ENCODE data around the gene LGI4. TPM values are rescaled to one million over a fixed set of nuclear protein-coding genes. Genes with fewer than 3 reads are reported as not detected.

Gene LGI4
- total and polyA plus RNA-seq, 2 donors from 2014 or later, result 5.1 to 7.5 TPM

DNA sequence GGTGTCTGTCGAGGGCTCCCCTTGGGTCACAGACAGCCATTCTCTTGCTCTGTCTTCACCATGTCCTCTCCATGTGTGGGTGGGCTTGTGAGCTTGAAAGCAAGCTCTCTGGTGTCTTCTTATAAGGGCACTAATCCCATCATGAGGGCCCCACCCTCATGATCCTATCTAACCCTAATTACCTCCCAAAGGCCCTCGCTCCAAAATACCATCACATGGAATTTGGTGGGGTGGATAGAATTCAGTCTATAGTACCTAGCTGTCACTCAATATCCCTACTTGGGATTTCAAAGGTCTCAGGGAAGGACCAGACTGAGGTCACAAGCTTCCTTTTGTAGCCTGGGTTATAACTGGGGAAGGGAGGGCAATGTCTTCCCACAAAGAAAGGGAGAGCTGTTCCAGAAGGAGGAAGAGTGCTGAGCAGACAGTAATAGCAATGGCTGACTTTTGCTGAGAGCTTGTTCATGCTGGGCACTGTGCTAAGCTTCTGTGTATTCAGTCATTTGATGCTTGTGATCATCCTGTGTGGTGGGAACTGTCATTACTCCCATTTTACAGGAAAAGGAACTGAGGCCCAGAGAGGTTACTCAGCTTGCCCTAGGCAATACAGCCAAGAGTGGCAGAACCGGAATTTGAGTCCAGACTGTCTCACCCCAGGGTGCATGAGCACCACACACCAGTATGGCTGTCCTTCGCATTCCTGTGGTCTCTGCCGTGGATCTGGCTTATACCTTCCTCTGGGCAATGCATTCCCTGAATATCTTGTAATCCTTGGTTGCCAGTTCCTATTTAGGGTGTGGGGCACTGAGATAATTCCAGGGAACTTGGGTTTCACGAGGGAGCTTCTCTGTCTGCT lies 27.8 kb upstream of the LGI4 start:
- intact Hi-C loops (cut with DNase I), result no loop called here
- TF ChIP-seq, protein P1, sequence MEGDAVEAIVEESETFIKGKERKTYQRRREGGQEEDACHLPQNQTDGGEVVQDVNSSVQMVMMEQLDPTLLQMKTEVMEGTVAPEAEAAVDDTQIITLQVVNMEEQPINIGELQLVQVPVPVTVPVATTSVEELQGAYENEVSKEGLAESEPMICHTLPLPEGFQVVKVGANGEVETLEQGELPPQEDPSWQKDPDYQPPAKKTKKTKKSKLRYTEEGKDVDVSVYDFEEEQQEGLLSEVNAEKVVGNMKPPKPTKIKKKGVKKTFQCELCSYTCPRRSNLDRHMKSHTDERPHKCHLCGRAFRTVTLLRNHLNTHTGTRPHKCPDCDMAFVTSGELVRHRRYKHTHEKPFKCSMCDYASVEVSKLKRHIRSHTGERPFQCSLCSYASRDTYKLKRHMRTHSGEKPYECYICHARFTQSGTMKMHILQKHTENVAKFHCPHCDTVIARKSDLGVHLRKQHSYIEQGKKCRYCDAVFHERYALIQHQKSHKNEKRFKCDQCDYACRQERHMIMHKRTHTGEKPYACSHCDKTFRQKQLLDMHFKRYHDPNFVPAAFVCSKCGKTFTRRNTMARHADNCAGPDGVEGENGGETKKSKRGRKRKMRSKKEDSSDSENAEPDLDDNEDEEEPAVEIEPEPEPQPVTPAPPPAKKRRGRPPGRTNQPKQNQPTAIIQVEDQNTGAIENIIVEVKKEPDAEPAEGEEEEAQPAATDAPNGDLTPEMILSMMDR (IDR thresholded peaks at IDR 0.05; ENCODE audit: borderline replicate concordance, extremely low read depth, insufficient read depth), result no peak
- no peaks in the 10 kb centered on the region for H3K4me1 ChIP-seq (ENCODE audit: control insufficient read depth in 2 of 3, insufficient read depth in 2 of 3, low read depth in 1 of 3, low read length in 3 of 3)
- FAIRE-seq, result no peak
- H3K27me3 ChIP-seq (ENCODE audit: control insufficient read depth, insufficient read depth, low read length), result no peaks in the 10 kb centered on the region
- H3K36me3 ChIP-seq (ENCODE audit: control insufficient read depth in 2 of 3, insufficient read depth in 3 of 3, low read length in 3 of 3), result no peaks in the 10 kb centered on the region
- H3K9ac ChIP-seq (ENCODE audit: low read length in 3 of 3), result no peak overlapping the region
- peaks cover 0 to 23% (median 0%) of the 10 kb centered on the region in 3 donors for H3K9me3 ChIP-seq (ENCODE audit: control insufficient read depth in 2 of 3, insufficient read depth in 1 of 3, low read length in 3 of 3)
- H3K4me3 ChIP-seq (ENCODE audit: low read length in 3 of 3), result no peak overlapping the region
- H3K27ac ChIP-seq (ENCODE audit: low read depth in 2 of 2, low read length in 2 of 2), result no peak overlapping the region
- DNase-seq, result no peak

DNA sequence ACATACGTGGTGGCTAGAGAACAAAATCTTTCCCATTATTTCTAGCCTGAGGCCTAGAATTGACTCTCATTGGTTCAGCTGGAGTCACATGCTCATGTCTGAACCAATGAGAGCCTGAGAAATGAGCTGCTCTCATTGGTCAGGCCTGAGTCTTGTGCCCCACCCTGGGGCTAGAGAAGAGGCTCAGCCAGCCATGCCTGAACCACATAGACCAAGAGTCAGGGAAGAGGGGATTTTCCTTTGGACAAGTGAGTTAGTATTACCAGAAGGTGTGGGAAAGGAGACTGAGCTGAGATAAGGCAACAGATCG lies 26.5 kb upstream of the LGI4 start:
- TF ChIP-seq, protein P1 (IDR thresholded peaks at IDR 0.05; ENCODE audit: borderline replicate concordance, extremely low read depth, insufficient read depth), result no peak
- Histone ChIP-seq H3K27ac (ENCODE audit: low read depth in 2 of 2, low read length in 2 of 2) (no peak overlapping the region), H3K27me3 (ENCODE audit: control insufficient read depth, insufficient read depth, low read length) (no peaks in the 10 kb centered on the region), H3K4me1 (ENCODE audit: control insufficient read depth in 2 of 3, insufficient read depth in 2 of 3, low read depth in 1 of 3, low read length in 3 of 3) (no peaks in the 10 kb centered on the region), H3K4me3 (ENCODE audit: low read length in 3 of 3) (no peak overlapping the region), H3K9ac (ENCODE audit: low read length in 3 of 3) (no peak overlapping the region), H3K9me3 (ENCODE audit: control insufficient read depth in 2 of 3, insufficient read depth in 1 of 3, low read length in 3 of 3) (peaks cover 0 to 21% (median 0%) of the 10 kb centered on the region in 3 donors), H3K36me3 (ENCODE audit: control insufficient read depth in 2 of 3, insufficient read depth in 3 of 3, low read length in 3 of 3) (no peaks in the 10 kb centered on the region)
- intact Hi-C loops (cut with DNase I), result no loop called here
- FAIRE-seq, result no peak
- no peak for DNase-seq

DNA sequence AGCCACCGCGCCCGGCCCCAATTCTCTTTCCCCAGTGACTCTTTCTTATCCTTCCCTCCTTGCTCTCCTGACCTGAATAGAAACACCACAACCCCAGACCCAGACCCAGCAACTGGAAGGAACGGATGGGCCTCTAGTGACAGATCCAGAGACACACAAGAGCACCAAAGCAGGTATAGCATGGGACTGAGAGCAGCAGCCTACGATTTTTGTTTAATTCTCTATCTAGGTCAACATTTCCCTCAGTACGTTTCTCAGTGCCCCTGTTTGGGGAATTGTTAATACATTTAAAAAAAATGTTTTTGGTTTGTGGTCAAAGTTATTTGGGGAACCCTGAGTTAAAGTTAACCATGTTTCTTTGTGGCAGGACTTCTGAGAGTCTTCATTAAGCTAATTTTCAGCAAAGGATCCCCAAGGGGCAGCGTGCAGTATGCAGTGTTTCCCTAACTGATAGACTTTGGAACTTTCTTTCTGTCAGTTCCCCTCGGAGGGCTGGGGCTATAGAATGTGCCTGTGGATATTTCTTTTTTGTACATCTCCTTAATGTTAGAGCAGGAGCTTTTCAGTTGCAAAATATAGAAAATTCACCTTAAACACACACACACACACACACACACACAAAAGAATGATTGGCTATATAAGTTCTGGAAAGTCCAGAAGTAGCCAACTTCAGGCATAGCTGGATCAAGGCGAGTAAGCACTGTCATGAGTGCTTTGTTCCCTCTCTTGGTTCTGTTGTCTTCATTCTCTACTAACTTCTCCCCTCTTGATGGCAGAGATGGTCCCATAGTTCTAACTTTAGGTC lies 26.0 kb upstream of the LGI4 start:
- Histone ChIP-seq H3K9ac (ENCODE audit: low read length in 3 of 3) (no peak overlapping the region), H3K4me3 (ENCODE audit: low read length in 3 of 3) (no peak overlapping the region), H3K36me3 (ENCODE audit: control insufficient read depth in 2 of 3, insufficient read depth in 3 of 3, low read length in 3 of 3) (no peaks in the 10 kb centered on the region), H3K27ac (ENCODE audit: low read depth in 2 of 2, low read length in 2 of 2) (no peak overlapping the region), H3K4me1 (ENCODE audit: control insufficient read depth in 2 of 3, insufficient read depth in 2 of 3, low read depth in 1 of 3, low read length in 3 of 3) (no peaks in the 10 kb centered on the region), H3K9me3 (ENCODE audit: control insufficient read depth in 2 of 3, insufficient read depth in 1 of 3, low read length in 3 of 3) (peaks cover 0 to 15% (median 0%) of the 10 kb centered on the region in 3 donors), H3K27me3 (ENCODE audit: control insufficient read depth, insufficient read depth, low read length) (no peaks in the 10 kb centered on the region)
- FAIRE-seq (no peak), DNase-seq (no peak)
- intact Hi-C loops (cut with DNase I), result no loop called here
- TF ChIP-seq, protein P1 (IDR thresholded peaks at IDR 0.05; ENCODE audit: borderline replicate concordance, extremely low read depth, insufficient read depth), result no peak

All from kidney (tissue), 14 donors.